ENCODE results near the gene TFR2.

- TF ChIP-seq CTCF (IDR thresholded peaks at IDR 0.05; ENCODE audit: insufficient read depth, low read length, poor library complexity, severe bottlenecking) (peak; percentile 32), EZH2phosphoT487 (conservative IDR thresholded peaks at IDR 0.05; ENCODE audit: low read length) (no peak)
These were observed 645 bp upstream of the TFR2 start for GRCh38 chr7:100641860-100642533.

Data from SU-DHL-6 (cell line).